ENCODE measurements around the gene TAS1R2. TPM values are rescaled to one million over a fixed set of nuclear protein-coding genes. Genes with fewer than 3 reads are reported as not detected.

The TAS1R2 gene
- total RNA-seq, result not detected
- 0 to 0.45 reads per million in 2 donors for total RNA-seq

DNA sequence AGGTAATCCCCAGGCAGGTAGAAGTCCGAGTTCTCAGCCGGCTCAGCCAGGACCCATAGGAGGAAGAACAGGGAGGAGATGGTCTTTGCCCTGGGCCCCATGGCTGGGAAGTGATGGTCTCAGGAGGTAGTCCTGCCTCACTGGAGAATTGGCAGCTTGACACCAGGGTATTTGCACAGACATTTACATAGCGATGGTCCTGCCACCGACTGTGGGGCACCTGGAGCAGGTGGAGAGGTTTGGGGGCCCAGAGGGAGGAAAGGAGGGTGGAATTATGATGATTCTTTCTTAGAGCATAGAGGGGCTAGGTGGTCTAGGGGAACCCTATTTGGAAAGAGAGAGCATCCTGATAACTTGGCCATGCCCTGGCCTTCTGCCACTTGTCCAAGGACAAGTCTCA is at the start of gene TAS1R2:
Gene TAS1R2 (minus strand): TSS at position 101 of the 400 bp plus-strand sequence. CDS start 0 bp downstream, at position 101.
- no peaks in the 10 kb centered on the region for H3K9me3 ChIP-seq (ENCODE audit: control insufficient read depth, low read length, poor library complexity, severe bottlenecking)
- no peak within 1 kb of the TSS for H3K27ac Mint-ChIP-seq
- no peaks in the 10 kb centered on the region for H3K4me1 Mint-ChIP-seq
- no peaks in the 10 kb centered on the region for H3K27me3 Mint-ChIP-seq
- no peak for ATAC-seq
- DNase-seq, result no peak
- H3K4me3 Mint-ChIP-seq, result no peak within 1 kb of the TSS
- H3K36me3 Mint-ChIP-seq (ENCODE audit: low read depth), result no peaks in the 10 kb centered on the region

- peak overlapping the region; percentile 79 for H3K27ac Mint-ChIP-seq
- peaks cover 25% of the 10 kb centered on the region for H3K4me1 Mint-ChIP-seq
- peaks cover 6% of the 10 kb centered on the region for H3K36me3 Mint-ChIP-seq (ENCODE audit: low read depth)
- peak overlapping the region; percentile 58 for H3K4me3 Mint-ChIP-seq
- no peak for DNase-seq
- no peak for ATAC-seq
- H3K9me3 ChIP-seq (ENCODE audit: control insufficient read depth, low read length, poor library complexity, severe bottlenecking), result no peaks in the 10 kb centered on the region
- no peaks in the 10 kb centered on the region for H3K27me3 Mint-ChIP-seq
Observed at GRCh38 chr1:18907917-18908845, 48.7 kb upstream of the TAS1R2 start.

DNA sequence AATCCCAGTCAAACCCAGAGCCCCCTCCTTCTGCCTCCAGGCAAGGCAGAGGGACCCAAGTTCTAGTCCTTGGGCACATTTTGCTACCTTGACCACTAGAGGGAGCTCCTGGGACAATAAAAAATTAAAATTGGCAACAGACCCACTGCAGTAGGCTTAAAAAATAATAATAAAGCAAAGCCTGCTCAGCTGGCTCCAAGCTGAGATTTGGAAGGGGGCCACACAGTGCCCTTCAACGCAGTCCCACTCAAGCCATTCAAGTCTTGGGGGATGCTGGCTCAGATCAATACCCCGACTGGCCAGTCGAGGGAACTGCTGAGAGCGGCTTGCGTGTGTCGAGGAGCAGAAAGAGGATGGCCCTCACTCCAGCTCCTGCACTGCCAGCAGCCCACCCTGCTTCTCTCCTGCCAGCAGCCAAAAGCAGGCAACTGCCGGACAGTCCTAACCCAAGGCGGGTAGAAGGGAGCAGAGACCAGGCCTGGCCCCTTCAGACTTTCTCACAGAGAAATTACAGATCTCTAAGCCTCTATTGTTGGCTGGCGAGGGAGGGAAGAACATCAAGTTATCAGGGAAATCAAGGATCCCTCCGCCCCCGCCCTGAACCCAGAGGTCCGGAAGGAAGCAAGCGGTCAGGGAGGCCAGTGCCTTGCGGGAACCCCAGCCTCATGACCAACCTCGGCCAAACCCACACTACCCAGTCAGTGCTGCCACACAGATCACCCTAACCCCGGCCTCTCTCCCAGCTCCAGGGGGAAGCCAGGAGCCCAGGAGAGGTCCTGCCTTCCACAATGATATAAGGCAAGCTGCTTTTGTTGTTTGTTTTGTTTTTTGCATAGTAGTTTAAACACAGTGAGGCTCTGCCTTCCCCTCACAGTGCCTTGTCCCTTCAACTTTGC is 47.8 kb upstream of the TAS1R2 start:
- ATAC-seq (no peak), DNase-seq (peak in 2 of 3 donors; percentile 27 to 58)
- Mint-ChIP-seq H3K36me3 (ENCODE audit: low read depth) (peaks cover 6% of the 10 kb centered on the region), H3K27me3 (no peaks in the 10 kb centered on the region), H3K4me3 (no peak overlapping the region), H3K4me1 (peaks cover 24% of the 10 kb centered on the region), H3K27ac (peak overlapping the region; percentile 79)
- H3K9me3 ChIP-seq (ENCODE audit: control insufficient read depth, low read length, poor library complexity, severe bottlenecking), result no peaks in the 10 kb centered on the region

- H3K36me3 Mint-ChIP-seq (ENCODE audit: low read depth), result no peaks in the 10 kb centered on the region
- DNase-seq, result no peak
Observed at GRCh38 chr1:18903291-18903756, 43.9 kb upstream of the TAS1R2 start.

GRCh38 chr1:18902523-18903290 is 43.2 kb upstream of the TAS1R2 start, which contains the start of gene ALDH4A1:
ALDH4A1 (minus strand) TSS chr1:18902555; CDS start chr1:18902523, 32 bp downstream.
- Mint-ChIP-seq H3K36me3 (ENCODE audit: low read depth) (no peaks in the 10 kb centered on the region), H3K4me1 (peaks cover 20% of the 10 kb centered on the region), H3K27me3 (no peaks in the 10 kb centered on the region), H3K4me3 (peak within 1 kb of the TSS; percentile 95), H3K27ac (peak within 1 kb of the TSS; percentile 89)
- ATAC-seq, result peak; percentile 95
- peak; percentile 80 to 86 (median 86) for DNase-seq
- no peaks in the 10 kb centered on the region for H3K9me3 ChIP-seq (ENCODE audit: control insufficient read depth, low read length, poor library complexity, severe bottlenecking)

More at GRCh38 chr1:18903291-18903756, 43.9 kb upstream of the TAS1R2 start:
- Mint-ChIP-seq H3K27ac (peak overlapping the region; percentile 89), H3K4me1 (peaks cover 22% of the 10 kb centered on the region), H3K27me3 (no peaks in the 10 kb centered on the region), H3K4me3 (peak overlapping the region; percentile 95)
- no peaks in the 10 kb centered on the region for H3K9me3 ChIP-seq (ENCODE audit: control insufficient read depth, low read length, poor library complexity, severe bottlenecking)
- ATAC-seq, result no peak

- DNase-seq (no peak), ATAC-seq (no peak)
- H3K4me3 Mint-ChIP-seq, result peak overlapping the region; percentile 95
- no peaks in the 10 kb centered on the region for H3K36me3 Mint-ChIP-seq (ENCODE audit: low read depth)
- H3K9me3 ChIP-seq (ENCODE audit: control insufficient read depth, low read length, poor library complexity, severe bottlenecking), result no peaks in the 10 kb centered on the region
- H3K27ac Mint-ChIP-seq, result peak overlapping the region; percentile 89
- H3K4me1 Mint-ChIP-seq, result peaks cover 19% of the 10 kb centered on the region
- H3K27me3 Mint-ChIP-seq, result no peaks in the 10 kb centered on the region
Observed at GRCh38 chr1:18901952-18902522, 42.6 kb upstream of the TAS1R2 start.

DNA sequence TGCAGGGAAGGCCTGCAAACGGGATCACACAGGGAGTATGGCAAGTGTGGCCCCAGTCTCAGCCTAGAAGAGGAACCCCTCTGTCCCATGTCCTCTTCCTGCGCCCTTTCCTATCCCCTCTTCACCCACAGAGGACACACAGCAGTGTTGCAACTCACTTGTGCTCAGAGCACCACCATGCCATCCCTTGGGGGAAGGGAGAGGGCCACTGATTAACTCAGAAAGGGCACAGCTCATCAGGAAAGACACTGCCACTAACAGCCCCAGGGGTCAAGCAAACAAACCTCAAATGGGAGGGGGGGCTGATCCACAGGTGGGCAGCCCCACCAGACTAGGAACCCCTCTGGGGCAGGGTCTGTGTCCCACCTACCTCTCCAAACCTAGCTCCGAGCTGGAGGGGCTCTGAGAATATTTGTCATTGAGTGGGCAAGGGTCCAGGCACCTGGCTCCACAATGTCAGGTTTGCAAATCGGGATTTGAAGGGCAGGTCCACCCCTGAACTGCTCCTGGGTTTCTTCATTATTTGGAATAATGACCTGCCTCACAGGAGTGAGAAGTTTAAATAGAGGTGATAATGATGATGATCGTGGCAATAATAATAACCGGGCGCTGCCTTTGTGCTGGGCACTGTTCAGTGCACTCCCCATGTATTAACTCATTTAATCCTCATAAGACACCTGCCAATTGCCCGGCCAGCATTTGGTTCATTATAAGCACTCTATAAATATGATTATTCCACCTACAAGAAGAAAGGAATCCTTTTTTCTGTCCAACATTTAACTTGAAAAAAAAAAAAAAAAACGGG is 41.9 kb upstream of the TAS1R2 start:
- Mint-ChIP-seq H3K27ac (peak overlapping the region; percentile 89), H3K4me3 (peak overlapping the region; percentile 95), H3K27me3 (no peaks in the 10 kb centered on the region), H3K36me3 (ENCODE audit: low read depth) (no peaks in the 10 kb centered on the region), H3K4me1 (peaks cover 19% of the 10 kb centered on the region)
- no peak for DNase-seq
- H3K9me3 ChIP-seq (ENCODE audit: control insufficient read depth, low read length, poor library complexity, severe bottlenecking), result no peaks in the 10 kb centered on the region
- no peak for ATAC-seq

GRCh38 chr1:18900303-18900841 is 40.9 kb upstream of the TAS1R2 start:
- ATAC-seq (no peak), DNase-seq (no peak)
- Mint-ChIP-seq H3K27me3 (no peaks in the 10 kb centered on the region), H3K27ac (no peak overlapping the region), H3K4me1 (peaks cover 19% of the 10 kb centered on the region), H3K36me3 (ENCODE audit: low read depth) (no peaks in the 10 kb centered on the region), H3K4me3 (no peak overlapping the region)
- no peaks in the 10 kb centered on the region for H3K9me3 ChIP-seq (ENCODE audit: control insufficient read depth, low read length, poor library complexity, severe bottlenecking)

DNA sequence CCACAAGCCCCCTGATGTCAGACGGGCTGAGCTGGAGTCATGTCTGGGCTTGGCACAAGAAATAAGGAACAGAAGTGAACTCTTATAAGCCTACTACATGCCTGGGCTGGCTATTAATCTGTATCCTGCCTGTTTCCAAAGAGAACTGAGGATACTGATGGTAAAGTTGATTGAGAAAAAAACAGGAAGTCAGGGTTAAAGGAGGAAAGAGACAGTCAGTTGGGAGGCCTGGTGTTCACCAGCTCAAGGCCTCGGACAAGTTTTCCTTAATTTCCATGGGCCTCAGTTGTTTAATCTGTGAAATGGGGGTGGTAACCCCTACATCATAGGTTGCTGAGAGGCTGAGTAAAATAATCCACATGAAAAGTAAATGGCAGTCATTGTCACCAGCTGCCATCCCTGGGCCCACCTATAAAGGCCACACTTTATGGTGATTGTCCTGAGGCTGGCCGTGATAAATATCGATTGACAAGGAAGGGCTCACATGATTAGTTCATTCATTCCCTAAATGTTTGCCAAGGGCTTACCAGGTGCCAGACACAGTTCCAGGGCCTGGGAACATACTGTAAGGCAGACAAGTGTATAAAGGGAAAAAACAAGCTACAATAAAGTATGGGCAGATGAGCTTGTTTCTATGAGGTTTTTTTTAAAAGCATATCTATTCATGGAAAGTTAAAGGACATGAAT is 40.0 kb upstream of the TAS1R2 start:
- H3K27me3 Mint-ChIP-seq, result no peaks in the 10 kb centered on the region
- H3K4me3 Mint-ChIP-seq, result no peak overlapping the region
- peaks cover 19% of the 10 kb centered on the region for H3K4me1 Mint-ChIP-seq
- ATAC-seq (no peak), DNase-seq (no peak)
- H3K27ac Mint-ChIP-seq, result no peak overlapping the region
- no peaks in the 10 kb centered on the region for H3K36me3 Mint-ChIP-seq (ENCODE audit: low read depth)
- no peaks in the 10 kb centered on the region for H3K9me3 ChIP-seq (ENCODE audit: control insufficient read depth, low read length, poor library complexity, severe bottlenecking)

GRCh38 chr1:18898567-18898966 is 39.1 kb upstream of the TAS1R2 start:
- H3K36me3 Mint-ChIP-seq (ENCODE audit: low read depth), result no peaks in the 10 kb centered on the region
- H3K27ac Mint-ChIP-seq, result no peak overlapping the region
- ATAC-seq, result no peak

GRCh38 chr1:18895317-18895716 is 35.9 kb upstream of the TAS1R2 start:
- Mint-ChIP-seq H3K27me3 (no peaks in the 10 kb centered on the region), H3K4me3 (no peak overlapping the region), H3K36me3 (ENCODE audit: low read depth) (no peaks in the 10 kb centered on the region), H3K27ac (no peak overlapping the region), H3K4me1 (peaks cover 2% of the 10 kb centered on the region)
- ATAC-seq (no peak), DNase-seq (no peak)
- no peaks in the 10 kb centered on the region for H3K9me3 ChIP-seq (ENCODE audit: control insufficient read depth, low read length, poor library complexity, severe bottlenecking)

More at GRCh38 chr1:18898567-18898966, 39.1 kb upstream of the TAS1R2 start:
- no peak for DNase-seq
- no peak overlapping the region for H3K4me3 Mint-ChIP-seq
- H3K9me3 ChIP-seq (ENCODE audit: control insufficient read depth, low read length, poor library complexity, severe bottlenecking), result no peaks in the 10 kb centered on the region
- no peaks in the 10 kb centered on the region for H3K27me3 Mint-ChIP-seq
- peaks cover 15% of the 10 kb centered on the region for H3K4me1 Mint-ChIP-seq
